Activated effector memory CD4-positive, alpha-beta T cell treated with Interleukin-2 at 50 U/mL for 16 hours (primary cell): ENCODE results near the gene IGF2BP2.

Experiments used
- DNase-seq: peaks from one replicate; pipeline ENCODE4 v3.0.0-alpha.2; 2020

The IGF2BP2 gene

DNA sequence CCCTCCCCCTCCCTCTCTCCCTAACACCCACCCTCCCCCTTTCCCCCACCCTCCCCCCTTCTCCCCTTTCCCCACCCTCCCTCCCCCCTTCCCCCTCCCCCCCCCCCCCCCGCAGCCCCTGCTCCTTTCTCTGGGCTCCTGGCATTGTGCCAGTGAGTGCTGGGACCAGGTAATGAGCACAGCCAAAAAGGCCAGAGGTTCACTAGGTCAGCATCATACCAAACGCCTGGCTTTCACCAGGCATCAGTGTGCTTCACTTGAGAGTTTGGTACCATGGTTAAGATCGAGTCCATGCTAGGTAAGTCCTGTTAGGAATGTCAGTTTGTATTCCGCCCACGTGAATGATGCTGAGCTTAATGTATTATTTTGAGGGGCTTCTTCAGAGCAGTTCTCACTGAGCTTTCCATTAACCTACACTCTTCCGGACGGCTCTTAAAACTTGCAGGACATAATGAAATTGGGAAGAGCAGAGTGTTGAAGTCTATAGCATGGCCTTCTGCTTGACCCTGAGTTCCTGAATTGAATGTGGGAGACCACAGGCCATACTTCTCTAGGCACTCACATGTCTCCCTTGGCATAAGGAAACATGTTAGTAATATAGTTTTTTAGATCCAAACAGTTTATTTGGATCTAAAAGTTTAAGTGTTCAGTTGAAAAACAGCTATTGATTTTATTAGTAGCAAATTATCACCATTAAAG, 193.2 kb downstream of the IGF2BP2 start:
- DNase-seq = no peak

DNA sequence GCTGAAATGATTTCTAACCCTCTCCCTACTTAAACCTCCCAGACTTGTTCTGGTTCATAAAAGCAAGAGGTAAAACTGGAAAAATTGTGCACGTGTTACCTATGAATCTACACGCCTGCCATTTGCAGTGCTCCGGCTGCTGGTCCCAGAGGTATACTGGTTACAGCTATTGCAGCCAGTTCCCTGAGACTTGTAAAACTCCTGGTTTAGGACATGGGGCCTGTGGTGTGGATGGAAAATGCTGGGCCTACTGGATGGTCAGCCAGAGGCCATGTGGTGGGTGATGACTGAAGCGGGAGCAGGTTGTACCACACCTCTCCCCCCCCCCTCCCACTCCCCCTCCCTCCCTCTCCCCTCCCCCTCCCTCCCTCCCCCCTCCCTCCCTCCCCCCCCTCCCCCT, 193.7 kb downstream of the IGF2BP2 start:
- no peak for DNase-seq

DNA sequence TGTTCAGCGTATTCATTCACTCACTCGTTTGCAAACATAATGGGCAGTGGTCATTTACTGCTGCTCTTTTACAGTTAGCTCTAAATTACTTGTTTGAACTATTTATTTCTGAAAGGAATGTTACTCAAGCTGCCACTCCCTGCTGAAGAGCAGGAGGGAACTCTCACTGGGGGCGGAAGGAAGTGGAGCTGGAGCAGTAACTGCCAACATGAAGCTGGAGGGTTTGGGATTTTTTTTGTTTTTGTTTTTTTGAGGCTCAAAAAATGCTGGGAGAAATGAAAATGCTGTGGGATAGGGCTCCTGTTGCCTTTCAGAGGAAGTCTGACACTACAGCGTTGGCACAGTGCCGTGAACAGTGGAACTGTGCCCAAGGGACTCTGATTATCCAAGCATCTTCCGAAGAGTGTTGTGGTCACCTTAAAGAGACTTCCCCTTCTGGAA, 194.6 kb downstream of the IGF2BP2 start:
- DNase-seq = no peak

DNA sequence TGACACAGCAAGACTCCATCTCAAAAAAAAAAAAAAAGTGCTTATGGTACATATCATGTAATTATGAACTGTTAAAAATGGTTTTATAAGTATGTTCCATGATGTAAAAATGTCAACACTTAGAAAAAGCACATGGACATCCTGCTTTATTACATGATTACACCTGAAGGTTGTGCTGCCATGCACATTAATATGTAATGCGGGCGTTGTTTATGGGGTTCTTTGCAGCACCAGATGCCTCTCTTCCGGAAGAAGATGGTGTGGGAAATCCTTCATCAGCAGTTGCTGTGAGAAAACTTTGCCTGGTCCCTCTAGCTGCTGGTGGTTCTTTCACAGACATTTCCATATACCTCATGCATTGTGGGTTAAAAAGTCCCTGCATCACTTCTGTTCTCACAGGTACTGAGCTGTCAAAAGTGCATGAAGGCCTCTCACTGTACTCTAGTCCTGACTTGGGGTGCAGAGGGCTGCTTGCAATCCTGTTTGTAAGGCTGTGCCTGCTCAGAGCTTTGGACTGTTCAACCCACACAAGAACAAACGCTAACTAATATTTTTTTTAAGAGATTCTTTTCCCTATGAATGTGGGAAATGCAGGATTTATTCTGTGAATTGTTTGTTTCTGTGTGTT, 195.2 kb downstream of the IGF2BP2 start:
- no peak for DNase-seq

DNA sequence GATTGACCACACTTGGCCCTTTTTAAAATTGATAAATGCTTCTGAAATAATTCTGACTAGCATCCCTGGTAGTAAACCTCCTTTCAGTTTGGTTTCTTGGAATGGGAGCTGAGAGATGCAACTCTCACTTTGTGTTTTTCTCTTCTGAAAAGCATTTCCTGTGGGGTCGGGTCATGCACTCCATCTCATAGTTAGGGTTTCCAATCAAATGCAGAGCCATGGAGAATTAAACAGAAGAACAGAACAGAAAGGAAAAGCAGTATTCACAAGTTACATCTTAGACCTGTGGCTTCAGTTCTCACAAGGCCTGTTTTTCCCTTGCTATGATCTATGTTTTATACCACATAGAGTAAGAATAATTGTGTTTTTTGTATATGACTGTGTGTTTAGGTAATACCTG, 199.1 kb downstream of the IGF2BP2 start:
- DNase-seq = no peak

DNA sequence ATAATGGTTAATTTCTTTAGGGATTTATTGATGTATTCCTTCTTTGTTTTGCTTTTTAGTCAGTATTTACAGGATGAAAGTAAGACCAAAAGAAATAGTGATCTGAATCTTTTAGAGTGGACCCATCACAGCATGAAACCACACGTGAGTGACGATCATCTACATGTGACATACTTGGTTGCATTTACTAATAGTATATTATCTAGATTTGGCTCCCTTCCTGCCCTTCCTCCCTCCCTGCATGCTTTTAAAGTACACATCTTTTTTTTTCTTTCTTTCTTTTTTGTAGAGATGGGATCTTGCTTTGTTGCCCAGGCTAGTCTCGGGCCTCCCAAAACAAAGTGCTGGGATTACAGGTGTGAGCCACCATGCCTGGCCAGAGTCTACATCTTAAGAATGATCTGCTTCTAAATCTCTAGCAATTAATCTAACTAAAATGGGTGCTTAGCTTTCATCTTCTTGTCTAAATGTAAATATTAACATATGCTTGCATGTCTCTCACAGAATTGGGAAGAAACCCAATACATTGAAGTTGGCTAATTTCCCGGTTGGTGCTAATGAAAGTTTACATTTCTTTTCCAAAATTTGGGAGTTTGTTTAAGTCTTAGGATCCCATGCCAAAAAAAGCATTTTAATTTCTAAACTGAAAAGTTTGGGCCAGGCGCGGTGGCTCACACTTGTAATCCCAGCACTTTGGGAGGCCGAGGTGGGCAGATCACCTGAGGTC, 200.7 kb downstream of the IGF2BP2 start:
- no peak for DNase-seq

DNA sequence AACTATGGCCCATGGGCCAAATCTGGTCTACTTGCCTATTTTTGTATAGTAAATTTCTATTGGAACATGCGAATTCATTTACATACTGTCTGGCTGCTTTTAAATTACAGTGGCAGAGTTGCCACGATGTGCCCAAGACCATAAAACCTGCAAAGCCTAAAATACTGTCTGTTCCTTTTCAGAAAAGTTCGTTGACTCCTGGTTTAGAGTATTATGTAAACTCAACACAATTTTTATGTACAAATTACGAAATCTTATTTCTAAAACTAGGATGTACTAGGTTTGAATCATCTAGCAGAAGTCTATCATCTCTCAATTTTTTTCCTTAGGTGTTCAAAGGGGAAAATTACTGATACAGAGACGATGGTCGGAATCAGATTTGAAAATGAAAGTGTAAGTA, 211.8 kb downstream of the IGF2BP2 start:
- DNase-seq = no peak

DNA sequence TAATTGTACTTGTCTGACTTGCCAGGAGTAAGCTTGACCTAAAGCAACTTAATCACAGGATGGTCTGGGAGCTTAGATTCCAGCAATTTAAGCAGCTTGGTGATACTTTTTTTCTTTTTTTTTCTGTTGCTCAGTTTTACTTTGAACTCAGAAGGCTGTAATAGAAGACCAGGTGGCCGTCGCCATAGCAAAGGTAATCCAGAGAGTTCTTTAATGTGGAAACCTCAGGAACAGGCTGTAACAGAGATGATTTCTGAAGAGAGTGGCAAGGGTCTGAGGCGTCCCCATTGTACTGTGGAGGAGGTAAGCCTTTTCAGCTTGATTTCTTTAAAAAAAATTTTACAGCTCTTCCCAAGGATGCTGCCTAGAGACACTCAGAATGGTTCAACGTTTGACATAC, 218.6 kb downstream of the IGF2BP2 start:
- no peak for DNase-seq

DNA sequence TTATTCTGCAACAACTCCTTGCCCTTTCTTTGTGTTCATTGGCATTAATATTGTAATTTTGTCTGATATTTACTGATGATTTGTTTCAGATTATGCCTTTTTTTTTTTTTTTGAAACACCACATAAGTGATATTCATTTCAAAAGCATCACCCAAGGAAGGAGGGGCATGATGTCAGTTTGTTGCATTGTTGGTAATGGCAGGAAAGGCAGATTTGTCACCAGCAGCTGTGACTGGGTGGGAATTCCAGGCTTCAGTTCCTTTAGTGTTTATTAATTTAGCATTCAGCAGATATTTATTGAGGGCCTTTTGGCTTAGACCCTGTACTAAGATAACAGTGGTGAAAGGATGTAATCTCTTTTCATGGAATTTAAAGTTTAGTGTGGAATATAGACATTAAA, 219.3 kb downstream of the IGF2BP2 start:
- no peak for DNase-seq

DNA sequence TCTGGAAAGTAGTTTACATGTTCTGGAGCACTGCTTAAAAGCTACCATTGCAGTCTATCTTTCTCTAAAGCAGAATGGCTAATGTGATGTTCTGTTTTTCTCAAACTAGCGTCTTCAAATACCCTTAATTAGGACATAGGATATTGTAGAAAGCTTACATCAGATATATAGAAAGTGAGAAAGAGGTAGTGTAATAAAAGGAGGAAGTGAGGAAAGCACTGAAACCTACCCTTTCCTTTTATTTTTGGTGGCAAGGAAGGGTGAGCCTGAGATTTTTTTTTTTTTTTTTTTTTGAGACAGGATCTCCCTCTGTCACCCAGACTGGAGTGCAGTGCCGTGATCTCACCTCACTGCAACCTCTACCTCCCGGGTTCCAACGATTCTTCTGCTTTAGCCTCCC, 229.3 kb downstream of the IGF2BP2 start:
- DNase-seq = no peak

DNA sequence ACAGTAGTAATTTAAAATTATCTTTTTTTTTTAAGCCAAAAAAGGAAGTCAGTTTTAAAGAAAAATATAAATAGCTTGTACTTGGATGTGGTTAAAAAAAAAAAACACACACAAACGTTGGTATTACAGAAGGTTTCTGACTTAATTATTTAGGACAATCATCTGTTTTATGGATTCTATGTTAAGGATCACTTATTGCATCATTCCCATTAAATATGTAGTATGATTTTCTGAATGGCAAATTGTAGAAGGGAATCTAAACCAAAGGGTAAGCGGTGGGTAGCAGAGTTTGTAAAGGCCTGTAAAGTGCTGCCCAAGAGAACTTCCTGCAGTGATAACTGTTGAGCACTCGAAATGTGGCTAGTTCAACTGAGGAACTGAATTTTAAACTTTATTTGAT, 230.8 kb downstream of the IGF2BP2 start:
- DNase-seq = no peak
